Caco-2 (cell line): ENCODE data around the gene ECE2. TPM values are rescaled to one million over a fixed set of nuclear protein-coding genes. Genes with fewer than 3 reads are reported as not detected.

Experiments used
- BruUV-seq: library from RNA; stranded (reverse); fragments of 400-500 nt; replicated peaks from 2 replicates; lab custom pipeline; 2021; lab: Mats Ljungman, UMichigan
- CTCF ChIA-PET: fragments of 300-600 bp; sonication (Branson Sonifier 250); formaldehyde crosslinking; loops from one replicate; lab custom pipeline; 2022; ENCODE audit warnings: antibody characterized with exemption; lab: Charles Lee
- POLR2A ChIA-PET: fragments of 300-600 bp; sonication (Branson Sonifier 250); formaldehyde crosslinking; loops from one replicate; lab custom pipeline; 2022; ENCODE audit warnings: antibody characterized with exemption; lab: Charles Lee
- DNase-seq, 2 experiments: peaks; one replicate each; pipeline versions ENCODE4 v3.0.0 to v3.0.0-alpha.2; 2020 to 2022
- H3K27me3 ChIP-seq: replicated peaks from 2 replicates; pipeline ENCODE4 v1.6.0; 2011; ENCODE audit warnings: low read length; ENCODE audit not compliant: control insufficient read depth, insufficient read depth
- H3K36me3 ChIP-seq: 2 replicates; pipeline ENCODE4 v1.5.1; 2011; ENCODE audit warnings: low read length; ENCODE audit not compliant: control insufficient read depth, insufficient read depth
- H3K4me1 ChIP-seq: fragments of 250-450 bp; sonication (Bioruptor Pico); 2 replicates; pipeline ENCODE4 v1.5.1; 2020; ENCODE audit warnings: mild to moderate bottlenecking
- H3K4me3 ChIP-seq: 2 replicates; pipeline ENCODE4 v1.5.1; 2011; ENCODE audit warnings: low read depth, mild to moderate bottlenecking, control low read depth, low read length
- H3K9me3 ChIP-seq: fragments of 250-450 bp; sonication (Bioruptor Pico); 2 replicates; pipeline ENCODE4 v1.5.1; 2020; ENCODE audit warnings: mild to moderate bottlenecking, moderate library complexity
- H3K27ac Mint-ChIP-seq: one replicate; pipeline ENCODE4 v1.8.0; 2022; ENCODE audit warnings: mixed read lengths; ENCODE audit not compliant: unreplicated experiment
- H3K27me3 Mint-ChIP-seq: one replicate; pipeline ENCODE4 v1.8.0; 2022; ENCODE audit warnings: mixed read lengths; ENCODE audit not compliant: insufficient read depth, unreplicated experiment
- H3K36me3 Mint-ChIP-seq: one replicate; pipeline ENCODE4 v1.8.0; 2022; ENCODE audit warnings: mild to moderate bottlenecking, mixed read lengths; ENCODE audit not compliant: insufficient read depth, unreplicated experiment
- H3K4me1 Mint-ChIP-seq: one replicate; pipeline ENCODE4 v1.8.0; 2022; ENCODE audit warnings: low read depth, mixed read lengths; ENCODE audit not compliant: unreplicated experiment
- H3K4me3 Mint-ChIP-seq: one replicate; pipeline ENCODE4 v1.8.0; 2022; ENCODE audit warnings: mild to moderate bottlenecking, moderate library complexity, mixed read lengths; ENCODE audit not compliant: unreplicated experiment
- H3K9me3 Mint-ChIP-seq: one replicate; pipeline ENCODE4 v1.8.0; 2022; ENCODE audit warnings: mixed read lengths; ENCODE audit not compliant: unreplicated experiment
- CTCF ChIP-seq, 2 experiments: fragments of 200-600 bp in 1 of 2; IDR thresholded peaks; 1 replicate in 1 of 2; 2 replicates in 1 of 2; pipeline versions ENCODE4 v1.5.1 to v1.8.0; 2011 to 2022; ENCODE audit warnings: antibody characterized with exemption in 1 of 2, control low read depth in 1 of 2, inconsistent platforms in 1 of 2, low read depth in 1 of 2, low read length in 1 of 2, mild to moderate bottlenecking in 1 of 2, moderate library complexity in 1 of 2; ENCODE audit not compliant: insufficient read depth in 1 of 2, severe bottlenecking in 1 of 2, unreplicated experiment in 1 of 2
- intact Hi-C: fragments of 100-400 bp; cut with micrococcal nuclease; formaldehyde crosslinking; loops from one replicate; pipeline ENCODE4 v1.10.0; 2022; ENCODE audit not compliant: unreplicated experiment
- total RNA-seq: library from RNA; stranded (reverse); gene quantifications from 2 replicates; pipeline ENCODE4 v1.2.3, GENCODE V29; 2022

The ECE2 gene
- total RNA-seq, 1 experiment from 2014 or later, result not detected

GRCh38 chr3:184260724-184261269, 15.0 kb upstream of the ECE2 start:
- H3K27ac Mint-ChIP-seq, result no peak overlapping the region
- no peaks in the 10 kb centered on the region for H3K9me3 Mint-ChIP-seq
- H3K4me3 ChIP-seq, result peak overlapping the region; percentile 50
- CTCF ChIA-PET, result interaction anchor here (0.6 kb wide), 1 partner anchor 206 kb away, joined by 4 read pairs; no protein-coding TSS in a partner anchor
- H3K4me3 Mint-ChIP-seq, result peak overlapping the region; percentile 83
- H3K27me3 ChIP-seq, result peaks cover 4% of the 10 kb centered on the region
- H3K4me1 Mint-ChIP-seq, result peaks cover 8% of the 10 kb centered on the region
- BruUV-seq, result no TSS peak
- H3K36me3 ChIP-seq, result no peaks in the 10 kb centered on the region
- TF ChIP-seq CTCF (IDR thresholded peaks at IDR 0.05; ENCODE audit: insufficient read depth in 1 of 2, low read depth in 1 of 2, low read length in 1 of 2, severe bottlenecking in 1 of 2, unreplicated experiment in 1 of 2), result no peak
- H3K27me3 Mint-ChIP-seq, result peaks cover 18% of the 10 kb centered on the region
- H3K4me1 ChIP-seq, result peaks cover 9% of the 10 kb centered on the region; the same call in 1 of the 2 replicates
- intact Hi-C loops, result no loop called here
- no peaks in the 10 kb centered on the region for H3K9me3 ChIP-seq
- DNase-seq, result no peak
- POLR2A ChIA-PET, result interaction anchor here (0.6 kb wide), 1 partner anchor 147 kb away, joined by 9 read pairs; no protein-coding TSS in a partner anchor
- peaks cover 23% of the 10 kb centered on the region for H3K36me3 Mint-ChIP-seq

GRCh38 chr3:184261270-184261853, 14.5 kb upstream of the ECE2 start, which contains the start of gene CAMK2N2:
TSS of gene CAMK2N2 (minus strand) at chr3:184261553. CDS start at chr3:184261285, 268 bp downstream.
- H3K9me3 Mint-ChIP-seq, result no peaks in the 10 kb centered on the region
- H3K36me3 Mint-ChIP-seq, result peaks cover 23% of the 10 kb centered on the region
- H3K4me3 ChIP-seq, result peak within 1 kb of the TSS; percentile 50
- DNase-seq, result peak; percentile 82 to 86
- peaks cover 18% of the 10 kb centered on the region for H3K27me3 Mint-ChIP-seq
- intact Hi-C loops, result no loop called here
- no peak for TF ChIP-seq CTCF (IDR thresholded peaks at IDR 0.05; ENCODE audit: insufficient read depth in 1 of 2, low read depth in 1 of 2, low read length in 1 of 2, severe bottlenecking in 1 of 2, unreplicated experiment in 1 of 2)
- POLR2A ChIA-PET, result no interaction called here
- peak within 1 kb of the TSS; percentile 83 for H3K4me3 Mint-ChIP-seq
- BruUV-seq, result no TSS peak
- H3K4me1 Mint-ChIP-seq, result peaks cover 8% of the 10 kb centered on the region
- CTCF ChIA-PET, result interaction anchor here (0.6 kb wide), 1 partner anchor 205 kb away, joined by 4 read pairs; no protein-coding TSS in a partner anchor
- H3K36me3 ChIP-seq, result no peaks in the 10 kb centered on the region
- no peak within 1 kb of the TSS for H3K27ac Mint-ChIP-seq
- H3K4me1 ChIP-seq, result peaks cover 9% of the 10 kb centered on the region; the same call in 1 of the 2 replicates
- peaks cover 4% of the 10 kb centered on the region for H3K27me3 ChIP-seq
- H3K9me3 ChIP-seq, result no peaks in the 10 kb centered on the region

GRCh38 chr3:184261854-184262763, 13.7 kb upstream of the ECE2 start:
- POLR2A ChIA-PET, result no interaction called here
- no peak overlapping the region for H3K27ac Mint-ChIP-seq

More at GRCh38 chr3:184261854-184262763, 13.7 kb upstream of the ECE2 start:
- peaks cover 4% of the 10 kb centered on the region for H3K27me3 ChIP-seq
- no peaks in the 10 kb centered on the region for H3K9me3 ChIP-seq
- no peaks in the 10 kb centered on the region for H3K36me3 ChIP-seq
- BruUV-seq, result no TSS peak
- H3K4me3 ChIP-seq, result peak overlapping the region; percentile 50
- DNase-seq, result peak; percentile 46 to 47
- peaks cover 18% of the 10 kb centered on the region for H3K27me3 Mint-ChIP-seq
- H3K4me1 Mint-ChIP-seq, result peaks cover 8% of the 10 kb centered on the region
- H3K9me3 Mint-ChIP-seq, result no peaks in the 10 kb centered on the region
- CTCF ChIA-PET, result no interaction called here
- intact Hi-C loops, result loop anchor here (1.0 kb wide), 1 partner anchor 12 kb away; no protein-coding TSS in a partner anchor
- H3K36me3 Mint-ChIP-seq, result peaks cover 23% of the 10 kb centered on the region
- peaks cover 9% of the 10 kb centered on the region; the same call in 1 of the 2 replicates for H3K4me1 ChIP-seq
- peak overlapping the region; percentile 83 for H3K4me3 Mint-ChIP-seq
- TF ChIP-seq CTCF (IDR thresholded peaks at IDR 0.05; ENCODE audit: insufficient read depth in 1 of 2, low read depth in 1 of 2, low read length in 1 of 2, severe bottlenecking in 1 of 2, unreplicated experiment in 1 of 2), result no peak
